WTC11 (cell line): ENCODE data around the gene SNX25. TPM values are rescaled to one million over a fixed set of nuclear protein-coding genes. Genes with fewer than 3 reads are reported as not detected.

ENCODE experiments used
- ATAC-seq: fragments of 200-7000 bp; cut with Tn5 transposase; 2 replicates; pipeline ENCODE4 v1.10.0; 2021; ENCODE audit warnings: mild to moderate bottlenecking, moderate library complexity
- CTCF ChIA-PET: fragments of 300-600 bp; sonication (Branson Sonifier 250); formaldehyde crosslinking; loops from one replicate; lab custom pipeline; 2021; ENCODE audit warnings: antibody characterized with exemption; lab: Charles Lee
- POLR2A ChIA-PET: fragments of 350-600 bp; sonication (Branson Sonifier 250); formaldehyde crosslinking; loops from one replicate; lab custom pipeline; 2021; ENCODE audit warnings: antibody characterized with exemption; lab: Charles Lee
- DNase-seq: peaks from one replicate; pipeline ENCODE4 v3.0.0; 2021; ENCODE audit warnings: low spot score
- H3K27ac Mint-ChIP-seq: 2 replicates; pipeline ENCODE4 v1.8.0; 2021; ENCODE audit warnings: mixed read lengths
- H3K27me3 Mint-ChIP-seq: 2 replicates; pipeline ENCODE4 v1.8.0; 2021; ENCODE audit warnings: low read depth, mild to moderate bottlenecking, moderate library complexity, mixed read lengths
- H3K36me3 Mint-ChIP-seq: 2 replicates; pipeline ENCODE4 v1.8.0; 2021; ENCODE audit warnings: mixed read lengths
- H3K4me1 Mint-ChIP-seq: 2 replicates; pipeline ENCODE4 v1.8.0; 2022; ENCODE audit warnings: mixed read lengths
- H3K4me3 Mint-ChIP-seq: 2 replicates; pipeline ENCODE4 v1.8.0; 2021; ENCODE audit warnings: mild to moderate bottlenecking, moderate library complexity, mixed read lengths
- H3K9me3 Mint-ChIP-seq: 2 replicates; pipeline ENCODE4 v1.8.0; 2021; ENCODE audit warnings: mixed read lengths
- AR ChIP-seq: fragments of 250-450 bp; sonication (Bioruptor Pico); IDR thresholded peaks from 2 replicates; pipeline ENCODE4 v1.9.0; 2021; ENCODE audit warnings: mild to moderate bottlenecking
- FOXJ3 ChIP-seq: sonication (generic); formaldehyde crosslinking; IDR thresholded peaks from 2 replicates; pipeline ENCODE4 v1.9.0; 2021; ENCODE audit warnings: missing genetic modification reagents, mild to moderate bottlenecking, borderline replicate concordance
- IRF2 ChIP-seq: sonication (generic); formaldehyde crosslinking; IDR thresholded peaks from 2 replicates; pipeline ENCODE4 v1.8.0; 2022; ENCODE audit warnings: low read depth, missing genetic modification reagents, borderline replicate concordance
- KAT7 ChIP-seq: sonication (generic); formaldehyde crosslinking; IDR thresholded peaks from 2 replicates; pipeline ENCODE4 v1.8.1; 2023; ENCODE audit warnings: missing genetic modification reagents, mild to moderate bottlenecking, borderline replicate concordance
- NFE2L1 ChIP-seq: sonication (generic); formaldehyde crosslinking; IDR thresholded peaks from 2 replicates; pipeline ENCODE4 v1.8.1; 2023; ENCODE audit warnings: missing genetic modification reagents
- OVOL2 ChIP-seq: fragments of 250-450 bp; sonication (Bioruptor Pico); IDR thresholded peaks from 2 replicates; pipeline ENCODE4 v1.9.0; 2021; ENCODE audit warnings: mild to moderate bottlenecking, borderline replicate concordance
- RELA ChIP-seq: sonication (generic); formaldehyde crosslinking; IDR thresholded peaks from 2 replicates; pipeline ENCODE4 v1.8.1; 2022; ENCODE audit warnings: missing genetic modification reagents, mild to moderate bottlenecking, borderline replicate concordance
- SMAD3 ChIP-seq: sonication (generic); formaldehyde crosslinking; IDR thresholded peaks from 2 replicates; pipeline ENCODE4 v1.8.0; 2022; ENCODE audit warnings: missing genetic modification reagents, mild to moderate bottlenecking, borderline replicate concordance
- STAT6 ChIP-seq: sonication (generic); formaldehyde crosslinking; conservative IDR thresholded peaks from 2 replicates; pipeline ENCODE4 v1.8.1; 2023; ENCODE audit warnings: mild to moderate bottlenecking, low read depth, missing genetic modification reagents, moderate library complexity
- TEAD4 ChIP-seq: sonication (generic); formaldehyde crosslinking; IDR thresholded peaks from 2 replicates; pipeline ENCODE4 v1.8.0; 2022; ENCODE audit warnings: mild to moderate bottlenecking, missing genetic modification reagents
- USF2 ChIP-seq: sonication (generic); formaldehyde crosslinking; IDR thresholded peaks from 2 replicates; pipeline ENCODE4 v1.8.1; 2023; ENCODE audit warnings: mild to moderate bottlenecking, missing genetic modification reagents, moderate library complexity
- ZNF138 ChIP-seq: sonication (generic); formaldehyde crosslinking; conservative IDR thresholded peaks from 2 replicates; pipeline ENCODE4 v1.8.1; 2022; ENCODE audit warnings: mild to moderate bottlenecking, moderate library complexity, missing genetic modification reagents
- ZNF425 ChIP-seq: fragments of 250-450 bp; sonication (Bioruptor Pico); conservative IDR thresholded peaks from 2 replicates; pipeline ENCODE4 v1.9.0; 2021; ENCODE audit warnings: mild to moderate bottlenecking
- total RNA-seq: library from RNA; stranded (reverse); gene quantifications from 3 replicates; pipeline ENCODE4 v1.2.3, GENCODE V29; 2021

Gene SNX25
- total RNA-seq, 1 experiment from 2014 or later = 16.9 TPM

- no peak for TF ChIP-seq NFE2L1 (CRISPR knock-in tag)
- TF ChIP-seq OVOL2 (CRISPR knock-in tag) = no peak
- no peak for TF ChIP-seq STAT6 (CRISPR knock-in tag)
- no peak for TF ChIP-seq FOXJ3 (CRISPR knock-in tag)
Measured at GRCh38 chr4:185276036-185276435, 66.6 kb downstream of the SNX25 start (continued).

- peaks cover 9% of the 10 kb centered on the region for H3K4me1 Mint-ChIP-seq
- no peaks in the 10 kb centered on the region for H3K36me3 Mint-ChIP-seq
- DNase-seq = no peak
- no peaks in the 10 kb centered on the region for H3K9me3 Mint-ChIP-seq
- no peak for ATAC-seq
- POLR2A ChIA-PET = no interaction called here
- no peak overlapping the region for H3K27ac Mint-ChIP-seq
- CTCF ChIA-PET = no interaction called here
- TF ChIP-seq OVOL2 (CRISPR knock-in tag) = no peak
- no peak for TF ChIP-seq RELA (CRISPR knock-in tag)
- no peak overlapping the region for H3K4me3 Mint-ChIP-seq
- H3K27me3 Mint-ChIP-seq = no peaks in the 10 kb centered on the region
Measured at GRCh38 chr4:185278716-185279115, 69.3 kb downstream of the SNX25 start.

- Mint-ChIP-seq H3K4me1 (peaks cover 9% of the 10 kb centered on the region), H3K9me3 (no peaks in the 10 kb centered on the region), H3K4me3 (no peak overlapping the region), H3K36me3 (no peaks in the 10 kb centered on the region)
- ChIA-PET CTCF (no interaction called here), POLR2A (no interaction called here)
- no peak for TF ChIP-seq IRF2
- TF ChIP-seq, all 79 proteins: peak for 0
- no peak overlapping the region for H3K27ac Mint-ChIP-seq
- DNase-seq = no peak
- ATAC-seq = no peak
- no peaks in the 10 kb centered on the region for H3K27me3 Mint-ChIP-seq
Measured at GRCh38 chr4:185280608-185281007, 71.2 kb downstream of the SNX25 start.

GRCh38 chr4:185282968-185283367, 73.6 kb downstream of the SNX25 start:
- Mint-ChIP-seq H3K36me3 (no peaks in the 10 kb centered on the region), H3K27ac (no peak overlapping the region; the same call in 1 of the 2 replicates), H3K27me3 (no peaks in the 10 kb centered on the region)
- POLR2A ChIA-PET = no interaction called here
- peak; percentile 47 for ATAC-seq
- TF ChIP-seq SMAD3 (CRISPR knock-in tag) (no peak), ZNF425 (no peak), TEAD4 (CRISPR knock-in tag) (no peak), KAT7 (no peak), ZNF138 (CRISPR knock-in tag) (no peak), USF2 (CRISPR knock-in tag) (no peak), FOXJ3 (CRISPR knock-in tag) (no peak), AR (CRISPR knock-in tag) (no peak)
- TF ChIP-seq, all 79 proteins: peak for 0
- DNase-seq = no peak
- H3K4me1 Mint-ChIP-seq = peaks cover 9% of the 10 kb centered on the region
- H3K4me3 Mint-ChIP-seq = no peak overlapping the region
- H3K9me3 Mint-ChIP-seq = no peaks in the 10 kb centered on the region
- CTCF ChIA-PET = interaction anchor here (1.5 kb wide), 1 partner anchor 100 kb away, joined by 4 read pairs; no protein-coding TSS in a partner anchor
